Measurements from ENCODE around the gene NUS1. TPM values are rescaled to one million over a fixed set of nuclear protein-coding genes. Genes with fewer than 3 reads are reported as not detected.

The NUS1 gene
- total RNA-seq: 42.0 TPM

GRCh38 chr6:117674991-117675657 lies at the start of gene NUS1:
Gene NUS1 (plus strand): TSS chr6:117675469. CDS start chr6:117675671, 202 bp downstream.

Other genes with a start within 250 kb of the NUS1 start
- gene ROS1, start 249.5 kb upstream of the NUS1 start, total RNA-seq: not detected
- gene DCBLD1, start 192.8 kb upstream of the NUS1 start, total RNA-seq: 16.4 TPM
- gene GOPC, start 73.0 kb upstream of the NUS1 start, total RNA-seq: 64.6 TPM
- 121 TPM for gene SLC35F1, start 231.8 kb downstream of the NUS1 start, total RNA-seq